Breast epithelium (tissue), 4 donors: ENCODE measurements around the gene TCF4. TPM values are rescaled to one million over a fixed set of nuclear protein-coding genes. Genes with fewer than 3 reads are reported as not detected.

ENCODE experiments used
- DNase-seq, 2 donors: peaks; one replicate each; pipeline ENCODE4 v3.0.0-alpha.2; 2019; ENCODE audit warnings: low spot score in 2 of 2
- H3K27ac ChIP-seq, 2 donors: fragments of 200-600 bp; sonication (generic) in 1 of 2; one replicate each; pipeline ENCODE4 v1.5.1; 2016 to 2019; ENCODE audit warnings: mild to moderate bottlenecking in 1 of 2
- H3K27me3 ChIP-seq, 2 donors: fragments of 200-600 bp; sonication (generic) in 1 of 2; one replicate each; pipeline versions ENCODE4 v1.5.1 to v1.6.0; 2017 to 2019; ENCODE audit warnings: control low read depth in 1 of 2, mild to moderate bottlenecking in 1 of 2
- H3K36me3 ChIP-seq: fragments of 200-600 bp; one replicate; pipeline ENCODE4 v1.5.1; 2019
- H3K4me1 ChIP-seq, 2 donors: fragments of 200-600 bp; sonication (generic); one replicate each; pipeline ENCODE4 v1.5.1; 2016 to 2019; ENCODE audit warnings: control low read depth in 1 of 2
- H3K4me3 ChIP-seq, 3 donors: fragments of 200-600 bp; sonication (generic); 1 replicate in 2 of 3; 2 replicates in 1 of 3; pipeline ENCODE4 v1.5.1; 2016 to 2019; ENCODE audit warnings: mild to moderate bottlenecking in 3 of 3, moderate library complexity in 2 of 3
- H3K9me3 ChIP-seq, 2 donors: fragments of 200-600 bp; sonication (generic) in 1 of 2; one replicate each; pipeline ENCODE4 v1.5.1; 2016 to 2019; ENCODE audit warnings: control low read depth in 1 of 2
- CTCF ChIP-seq, 3 donors: fragments of 450-650 bp; IDR thresholded peaks; one replicate each; pipeline ENCODE4 v1.5.1; 2016 to 2017; ENCODE audit warnings: antibody characterized with exemption in 3 of 3, mild to moderate bottlenecking in 3 of 3, moderate library complexity in 3 of 3
- POLR2A ChIP-seq: fragments of 450-650 bp; IDR thresholded peaks from one replicate; pipeline ENCODE4 v1.6.1; 2016; ENCODE audit warnings: antibody characterized with exemption, mild to moderate bottlenecking, moderate library complexity
- POLR2AphosphoS5 ChIP-seq, 3 donors: sonication (generic); formaldehyde crosslinking; IDR thresholded peaks; one replicate each; pipeline ENCODE4 v1.6.1; 2017; ENCODE audit warnings: antibody characterized with exemption in 3 of 3
- intact Hi-C: fragments of 100-400 bp; cut with DNase I; formaldehyde crosslinking; loops from one replicate; pipeline ENCODE4 v1.15.1; 2023; ENCODE audit warnings: low total_unique reads
- total RNA-seq, 3 donors: library from RNA; depleted of rRNA; stranded (reverse); fragments of >200 nt; gene quantifications; one replicate each; pipeline ENCODE4 v1.1.0, GENCODE V29; 2016

The TCF4 gene
- total RNA-seq, 3 donors from 2014 or later, result 79.6 to 133 (median 114) TPM

DNA sequence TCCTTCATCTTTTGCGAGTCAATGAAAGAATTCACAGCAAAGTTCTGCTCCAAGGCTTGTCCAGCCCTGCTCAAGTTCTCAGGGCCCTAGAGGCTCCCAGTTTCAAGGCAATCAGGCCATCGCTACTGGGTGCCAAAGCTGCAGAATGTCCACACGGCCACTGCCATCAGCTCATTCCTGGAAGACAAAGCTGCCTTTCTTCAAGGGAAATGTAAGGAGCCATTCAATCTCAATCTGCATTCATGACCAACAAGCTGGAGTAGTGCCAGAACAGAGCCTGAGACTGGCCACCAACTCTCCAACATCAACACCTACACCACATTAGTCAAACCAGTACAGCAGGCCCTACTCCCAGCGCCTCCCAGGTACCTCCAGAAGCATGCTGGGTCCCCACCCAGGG is 202.2 kb downstream of the TCF4 start:
- no peak for TF ChIP-seq POLR2A
- no peak for TF ChIP-seq CTCF (IDR thresholded peaks at IDR 0.05)
- no peak for TF ChIP-seq POLR2AphosphoS5 (IDR thresholded peaks at IDR 0.05)
- Histone ChIP-seq H3K27ac (no peak overlapping the region), H3K4me1 (no peaks in the 10 kb centered on the region), H3K4me3 (no peak overlapping the region), H3K27me3 (no peaks in the 10 kb centered on the region), H3K36me3 (no peaks in the 10 kb centered on the region), H3K9me3 (peaks cover 0 to 17% of the 10 kb centered on the region in 2 donors)
- intact Hi-C loops, result no loop called here
- no peak for DNase-seq

DNA sequence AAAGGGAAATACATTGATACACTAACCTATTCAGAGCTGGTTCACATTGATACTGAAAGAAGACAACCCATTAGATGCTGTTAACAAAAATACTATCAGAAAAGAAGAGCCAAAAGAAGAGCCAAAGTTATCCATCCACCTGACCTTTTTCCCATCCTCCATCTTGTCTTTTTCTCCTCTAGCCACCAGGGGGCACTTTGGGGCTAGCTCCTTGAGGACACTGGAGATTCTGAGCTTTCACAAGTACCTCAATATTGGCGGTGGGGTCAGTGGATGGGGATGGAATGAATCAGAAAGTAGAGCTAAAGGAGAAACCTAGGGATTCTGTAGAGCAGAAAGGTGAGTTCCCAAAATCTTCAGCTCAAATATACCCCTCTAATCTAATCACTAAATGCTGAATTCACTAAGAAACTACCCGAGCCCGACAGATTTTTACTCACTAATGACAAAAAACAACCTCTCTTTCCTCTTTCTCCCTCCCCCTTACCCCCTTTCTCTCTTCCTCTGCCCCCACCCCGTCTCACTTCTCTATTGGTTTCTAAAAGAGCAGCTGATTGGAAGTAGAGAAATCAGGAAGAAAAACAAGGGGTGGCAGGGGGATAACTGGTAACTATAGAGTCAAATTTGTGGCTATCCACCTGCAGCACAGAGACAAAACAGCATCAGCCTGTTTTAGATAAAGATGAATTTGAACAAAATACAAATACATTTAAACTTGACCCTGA is 203.3 kb downstream of the TCF4 start:
- H3K27ac ChIP-seq, result no peak overlapping the region

GRCh38 chr18:55384115-55384514 is 203.9 kb downstream of the TCF4 start:
- Histone ChIP-seq H3K27ac (no peak overlapping the region), H3K4me3 (no peak overlapping the region), H3K27me3 (no peaks in the 10 kb centered on the region), H3K9me3 (peaks cover 0 to 17% of the 10 kb centered on the region in 2 donors), H3K4me1 (no peaks in the 10 kb centered on the region), H3K36me3 (no peaks in the 10 kb centered on the region)
- no peak for DNase-seq
- TF ChIP-seq POLR2A (no peak), POLR2AphosphoS5 (IDR thresholded peaks at IDR 0.05) (no peak), CTCF (IDR thresholded peaks at IDR 0.05) (no peak)
- intact Hi-C loops, result no loop called here

More for the DNA sequence above, 203.3 kb downstream of the TCF4 start:
- no peak for DNase-seq
- Histone ChIP-seq H3K4me3 (no peak overlapping the region), H3K4me1 (no peaks in the 10 kb centered on the region), H3K36me3 (no peaks in the 10 kb centered on the region), H3K9me3 (peaks cover 0 to 17% of the 10 kb centered on the region in 2 donors), H3K27me3 (no peaks in the 10 kb centered on the region)
- TF ChIP-seq POLR2A (no peak), POLR2AphosphoS5 (IDR thresholded peaks at IDR 0.05) (no peak), CTCF (IDR thresholded peaks at IDR 0.05) (no peak)
- intact Hi-C loops, result no loop called here

DNA sequence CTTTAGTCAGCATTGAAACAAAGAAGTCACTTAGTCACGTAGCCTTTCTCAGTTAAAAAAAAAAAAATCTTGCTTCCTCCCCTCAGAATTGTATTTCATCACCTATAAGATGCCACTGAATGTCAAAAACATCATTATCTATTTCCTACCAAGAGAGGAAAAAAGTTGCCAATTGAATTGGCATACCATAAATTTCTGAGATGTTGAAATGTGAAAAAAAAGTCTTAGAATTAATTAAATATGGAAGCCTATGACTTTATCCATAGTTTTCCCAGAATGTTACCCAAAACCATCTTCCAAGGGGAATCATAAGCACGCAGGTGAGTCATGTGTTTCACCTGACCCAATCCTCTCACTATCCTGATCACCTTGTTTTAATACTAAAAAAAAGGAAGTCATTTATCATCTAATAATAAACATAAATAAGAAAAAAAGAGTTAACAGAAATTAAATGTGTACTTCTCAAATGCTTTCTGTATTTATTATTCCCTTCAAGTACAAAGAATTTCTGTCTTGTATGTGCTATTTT is 205.7 kb downstream of the TCF4 start:
- H3K27me3 ChIP-seq, result no peaks in the 10 kb centered on the region
- no peak for DNase-seq
- intact Hi-C loops, result no loop called here
- TF ChIP-seq POLR2AphosphoS5 (IDR thresholded peaks at IDR 0.05), result no peak
- no peak for TF ChIP-seq CTCF (IDR thresholded peaks at IDR 0.05)
- TF ChIP-seq POLR2A, result no peak
- H3K9me3 ChIP-seq, result peaks cover 0 to 17% of the 10 kb centered on the region in 2 donors
- no peak overlapping the region for H3K4me3 ChIP-seq
- H3K36me3 ChIP-seq, result no peaks in the 10 kb centered on the region
- H3K27ac ChIP-seq, result no peak overlapping the region
- no peaks in the 10 kb centered on the region for H3K4me1 ChIP-seq

DNA sequence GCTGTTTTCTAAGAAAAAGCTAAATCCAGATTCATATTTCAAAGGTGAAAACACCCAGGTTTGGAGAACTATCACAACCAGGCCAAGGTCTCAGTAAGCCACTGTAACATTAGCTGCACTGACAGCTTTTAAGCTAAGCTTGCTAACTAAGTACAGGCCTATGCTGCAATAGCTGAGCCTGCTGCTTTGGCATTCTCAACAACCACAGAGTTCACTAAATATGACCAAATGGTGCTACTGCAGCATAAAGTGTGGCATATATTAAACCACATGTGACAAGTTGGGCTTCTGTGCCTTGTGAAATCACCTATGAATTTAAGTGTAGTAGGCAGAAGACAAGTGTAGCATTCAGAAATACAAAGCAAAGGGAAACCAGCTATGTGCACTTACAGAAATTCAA is 206.7 kb downstream of the TCF4 start:
- intact Hi-C loops, result no loop called here
- no peak overlapping the region for H3K27ac ChIP-seq
- no peaks in the 10 kb centered on the region for H3K27me3 ChIP-seq
- H3K36me3 ChIP-seq, result no peaks in the 10 kb centered on the region
- H3K9me3 ChIP-seq, result peaks cover 0 to 17% of the 10 kb centered on the region in 2 donors
- no peak for TF ChIP-seq CTCF (IDR thresholded peaks at IDR 0.05)
- no peak for TF ChIP-seq POLR2A
- TF ChIP-seq POLR2AphosphoS5 (IDR thresholded peaks at IDR 0.05), result no peak
- no peak for DNase-seq
- no peak overlapping the region for H3K4me3 ChIP-seq
- no peaks in the 10 kb centered on the region for H3K4me1 ChIP-seq
